Adrenal gland (tissue), 12 donors: ENCODE measurements around the gene AADAC. TPM values are rescaled to one million over a fixed set of nuclear protein-coding genes. Genes with fewer than 3 reads are reported as not detected.
A peak's percentile ranks its signal among the peaks of the same experiment; 100 is the strongest.

ENCODE experiments used
- DNase-seq, 7 donors: peaks; one replicate each; pipeline ENCODE4 v3.0.0-alpha.2; 2019 to 2020
- H3K27ac ChIP-seq, 5 donors: fragments of 200-600 bp; sonication (generic) in 4 of 5; 1 replicate in 3 of 5; 2 replicates in 2 of 5; pipeline versions ENCODE4 v1.5.1 to v1.8.0; 2016 to 2020; ENCODE audit warnings: mild to moderate bottlenecking in 1 of 5
- H3K27me3 ChIP-seq: fragments of 200-600 bp; 2 replicates; pipeline ENCODE4 v1.8.0; 2021
- H3K36me3 ChIP-seq, 2 donors: fragments of 200-600 bp; replicated peaks in 1 of 2; 1 replicate in 1 of 2; 2 replicates in 1 of 2; pipeline versions ENCODE4 v1.5.1 to v1.8.0; 2018 to 2022
- H3K4me1 ChIP-seq, 2 donors: fragments of 200-600 bp; replicated peaks in 1 of 2; 1 replicate in 1 of 2; 2 replicates in 1 of 2; pipeline versions ENCODE4 v1.5.1 to v1.8.0; 2018 to 2021
- H3K4me3 ChIP-seq, 4 donors: fragments of 200-600 bp; sonication (generic) in 3 of 4; one replicate each; pipeline ENCODE4 v1.5.1; 2016 to 2018
- H3K9me3 ChIP-seq, 3 donors: fragments of 200-600 bp; sonication (generic) in 1 of 3; replicated peaks in 1 of 3; 1 replicate in 2 of 3; 2 replicates in 1 of 3; pipeline versions ENCODE4 v1.5.1 to v1.8.0; 2016 to 2021
- POLR2A ChIP-seq, 2 donors: fragments of 450-650 bp; IDR thresholded peaks; one replicate each; pipeline ENCODE4 v1.6.1; 2017; ENCODE audit warnings: antibody characterized with exemption in 2 of 2, mild to moderate bottlenecking in 2 of 2, moderate library complexity in 1 of 2
- WGBS, 4 donors: extraction: QIAGEN DNeasy Blood & Tissue Kit in 2 of 4; methylation state at CpG; one replicate each; pipeline versions ENCODE4 v1.1.5 to v1.1.7; 2013 to 2017; 5-methylcytosine and 5-hydroxymethylcytosine counted together
- intact Hi-C, 2 donors: fragments of 100-400 bp; cut with DNase I; formaldehyde crosslinking; loops; one replicate each; pipeline versions ENCODE4 v1.14.1 to v1.15.0; 2022 to 2023
- polyA plus RNA-seq, 3 donors: library from polyadenylated mRNA; stranded (reverse); fragments of 200-250 nt in 2 of 3; fragments of 350-450 nt in 1 of 3; fragmentation: Illumina TruSeq in 1 of 3; extraction: RNeasy Lipid Tissue Mini Kit (QIAGEN cat#74804) in 1 of 3; gene quantifications; one replicate each; pipeline ENCODE4 v1.2.3, GENCODE V29; 2013 to 2014
- total RNA-seq, 9 donors: library from RNA; depleted of rRNA in 4 of 9; stranded (reverse); fragments of >200 nt in 4 of 9; fragments of 120-200 nt in 1 of 9; fragmentation: NEBNext Ultra II Directional in 1 of 9; extraction: Animal tissue kit (Norgen Biotek cat#: 25700) in 1 of 9; gene quantifications; one replicate each; pipeline versions ENCODE4 v1.1.0 to v1.2.4, GENCODE V29; 2013 to 2023
- TF ChIP-seq, protein P1 (sequence below), 6 experiments: fragments of 450-650 bp in 4 of 6; fragments of 200-600 bp in 2 of 6; sonication (generic) in 1 of 6; IDR thresholded peaks; 1 replicate in 5 of 6; 2 replicates in 1 of 6; pipeline versions ENCODE4 v1.5.1 to v1.8.0; 2016 to 2021; ENCODE audit warnings: antibody characterized with exemption in 6 of 6, mild to moderate bottlenecking in 2 of 6, moderate library complexity in 1 of 6
- donor health status: healthy with polysubstance abuse.
- donor health status: Bipolar disorder and iron deficiency.
- donor health status: DM: yes; HTN: yes; CAD: no.
- donor health status: DM: no; HTN: no; CAD: no.
- donor health status: DM: no; HTN: no; CAD: no.
- donor health status: DM: yes; HTN: yes; CAD: no.

Gene AADAC
- total and polyA plus RNA-seq, 12 donors, result 26.9 to 1,013 (median 227) TPM

DNA sequence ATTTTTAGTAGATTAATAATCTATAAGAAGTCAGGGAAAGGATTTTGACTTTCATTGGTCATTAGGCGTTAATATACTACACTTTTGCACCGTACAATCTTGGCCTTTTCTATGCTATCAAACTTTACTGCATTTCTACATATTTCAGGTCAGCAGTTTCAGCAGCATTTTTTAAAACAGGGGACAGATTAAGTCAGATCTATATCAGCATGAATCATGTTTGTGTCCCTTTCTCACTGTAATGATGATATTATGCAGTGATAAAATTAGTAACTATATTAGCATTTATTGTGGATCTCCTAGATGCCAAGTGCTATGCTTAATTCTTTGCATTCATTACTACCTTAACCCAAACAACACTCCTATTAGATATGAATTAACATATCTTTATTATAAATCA lies 20.3 kb upstream of the AADAC start:
- 46 to 68% (median 57%) methylated on average over 2 of the region's 2 CpGs for WGBS, 4 donors
- intact Hi-C loops, result no loop called here
- Histone ChIP-seq H3K27me3 (no peaks in the 10 kb centered on the region), H3K36me3 (no peaks in the 10 kb centered on the region), H3K27ac (peak overlapping the region in 1 of 5 donors; percentile 20), H3K4me1 (peaks cover 4 to 18% of the 10 kb centered on the region in 2 donors), H3K4me3 (no peak overlapping the region), H3K9me3 (no peaks in the 10 kb centered on the region)
- no peak for DNase-seq
- TF ChIP-seq POLR2A (IDR thresholded peaks at IDR 0.05), result no peak
- TF ChIP-seq, protein P1, sequence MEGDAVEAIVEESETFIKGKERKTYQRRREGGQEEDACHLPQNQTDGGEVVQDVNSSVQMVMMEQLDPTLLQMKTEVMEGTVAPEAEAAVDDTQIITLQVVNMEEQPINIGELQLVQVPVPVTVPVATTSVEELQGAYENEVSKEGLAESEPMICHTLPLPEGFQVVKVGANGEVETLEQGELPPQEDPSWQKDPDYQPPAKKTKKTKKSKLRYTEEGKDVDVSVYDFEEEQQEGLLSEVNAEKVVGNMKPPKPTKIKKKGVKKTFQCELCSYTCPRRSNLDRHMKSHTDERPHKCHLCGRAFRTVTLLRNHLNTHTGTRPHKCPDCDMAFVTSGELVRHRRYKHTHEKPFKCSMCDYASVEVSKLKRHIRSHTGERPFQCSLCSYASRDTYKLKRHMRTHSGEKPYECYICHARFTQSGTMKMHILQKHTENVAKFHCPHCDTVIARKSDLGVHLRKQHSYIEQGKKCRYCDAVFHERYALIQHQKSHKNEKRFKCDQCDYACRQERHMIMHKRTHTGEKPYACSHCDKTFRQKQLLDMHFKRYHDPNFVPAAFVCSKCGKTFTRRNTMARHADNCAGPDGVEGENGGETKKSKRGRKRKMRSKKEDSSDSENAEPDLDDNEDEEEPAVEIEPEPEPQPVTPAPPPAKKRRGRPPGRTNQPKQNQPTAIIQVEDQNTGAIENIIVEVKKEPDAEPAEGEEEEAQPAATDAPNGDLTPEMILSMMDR (IDR thresholded peaks at IDR 0.05), result no peak

DNA sequence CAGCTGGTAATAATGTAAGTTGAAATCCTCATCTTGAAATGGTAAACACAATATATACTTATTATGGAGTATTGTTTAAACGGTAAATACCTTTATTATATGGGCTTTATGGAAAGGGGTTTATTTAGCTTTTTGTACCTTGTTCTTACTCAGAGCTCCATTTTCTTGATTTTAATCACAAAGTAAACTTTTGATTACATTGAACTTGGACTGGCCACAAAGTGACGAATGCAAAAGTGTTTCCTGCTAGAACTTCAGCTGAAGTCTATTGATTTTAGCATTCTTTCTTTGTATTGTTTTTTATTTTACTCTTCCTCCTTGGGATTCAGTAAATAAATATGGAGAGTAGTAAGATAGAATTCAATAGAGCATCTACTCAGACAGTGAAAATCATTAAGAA lies 19.8 kb upstream of the AADAC start:
- Histone ChIP-seq H3K36me3 (no peaks in the 10 kb centered on the region), H3K4me3 (no peak overlapping the region), H3K27me3 (no peaks in the 10 kb centered on the region), H3K9me3 (no peaks in the 10 kb centered on the region), H3K4me1 (peaks cover 4 to 18% of the 10 kb centered on the region in 2 donors), H3K27ac (peak overlapping the region in 1 of 5 donors; percentile 20)
- intact Hi-C loops, result no loop called here
- DNase-seq, result no peak
- 83 to 93% (median 90%) methylated on average over 2 of the region's 2 CpGs for WGBS, 4 donors
- TF ChIP-seq, protein P1 (IDR thresholded peaks at IDR 0.05), result no peak
- TF ChIP-seq POLR2A (IDR thresholded peaks at IDR 0.05), result no peak

DNA sequence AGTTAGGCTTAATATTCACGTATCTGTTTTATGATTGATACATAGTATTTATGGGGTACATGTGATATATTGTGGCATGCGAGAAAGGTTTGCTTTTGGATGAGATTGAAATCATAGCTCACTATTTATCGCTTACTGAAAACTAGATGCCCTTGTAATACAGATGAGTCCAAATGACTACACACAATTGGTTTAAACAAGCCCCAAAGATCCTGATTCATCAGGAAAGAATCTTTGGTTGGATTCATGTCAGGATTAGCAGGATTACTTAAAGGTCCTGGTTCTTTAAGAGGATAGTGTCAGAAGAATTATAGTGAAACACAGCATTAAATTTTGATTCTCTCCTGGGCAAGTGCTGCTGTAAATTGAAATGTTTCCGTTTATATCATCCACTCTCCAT lies 18.6 kb upstream of the AADAC start:
- intact Hi-C loops, result no loop called here
- no peaks in the 10 kb centered on the region for H3K27me3 ChIP-seq
- no peaks in the 10 kb centered on the region for H3K36me3 ChIP-seq
- no peak for DNase-seq
- 56 to 64% (median 59%) methylated on average over 4 of the region's 4 CpGs for WGBS, 4 donors
- H3K4me1 ChIP-seq, result peaks cover 4 to 18% of the 10 kb centered on the region in 2 donors
- H3K9me3 ChIP-seq, result no peaks in the 10 kb centered on the region
- no peak overlapping the region for H3K4me3 ChIP-seq
- TF ChIP-seq, protein P1 (IDR thresholded peaks at IDR 0.05), result no peak
- peak in 1 of 2 donors; percentile 5 for TF ChIP-seq POLR2A (IDR thresholded peaks at IDR 0.05)
- H3K27ac ChIP-seq, result peak overlapping the region in 4 of 5 donors; percentile 17 to 71 (median 60)

DNA sequence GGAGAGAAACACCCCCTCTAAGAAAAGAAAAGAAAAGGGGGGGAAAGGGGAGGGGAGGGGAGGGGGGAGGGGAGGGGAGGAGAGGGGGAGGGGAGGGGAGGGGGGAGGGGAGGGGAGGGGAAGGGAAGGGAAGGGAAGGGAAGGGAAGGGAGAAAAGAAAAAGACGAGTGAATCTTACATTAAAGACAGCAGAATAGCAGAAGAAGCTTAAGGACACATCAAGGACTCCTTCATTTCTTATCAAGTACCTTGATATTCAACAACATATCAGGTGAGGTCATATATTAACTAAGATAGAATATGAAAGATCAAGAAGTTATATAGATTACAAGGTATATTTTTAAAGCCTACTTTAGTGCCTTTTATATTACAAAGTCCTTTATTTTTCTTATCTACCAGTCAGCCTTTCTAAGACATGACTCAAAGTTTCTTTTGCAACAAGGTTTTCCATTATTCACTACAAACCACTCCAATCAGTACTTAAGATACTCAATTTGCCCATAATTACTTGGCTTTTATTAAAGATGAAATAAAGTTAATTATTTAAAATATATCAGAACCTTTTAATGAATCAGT lies 17.7 kb upstream of the AADAC start:
- Histone ChIP-seq H3K36me3 (no peaks in the 10 kb centered on the region), H3K9me3 (no peaks in the 10 kb centered on the region), H3K27ac (peak overlapping the region in 2 of 5 donors; percentile 59 to 66), H3K4me1 (peaks cover 4 to 18% of the 10 kb centered on the region in 2 donors), H3K27me3 (no peaks in the 10 kb centered on the region), H3K4me3 (no peak overlapping the region)
- TF ChIP-seq POLR2A (IDR thresholded peaks at IDR 0.05), result no peak
- TF ChIP-seq, protein P1 (IDR thresholded peaks at IDR 0.05), result no peak
- WGBS, 4 donors, result 30 to 53% (median 44%) methylated on average over 1 of the region's 1 CpG
- no peak for DNase-seq
- intact Hi-C loops, result no loop called here
